HG03280 (cell line): ENCODE data around the gene ASPG.

Source experiments
- ATAC-seq: cut with Tn5 transposase; IDR thresholded peaks from one replicate; pipeline ENCODE4 v1.9.1; 2021; ENCODE audit warnings: mild to moderate bottlenecking, moderate library complexity; ENCODE audit not compliant: unreplicated experiment

ASPG gene

GRCh38 chr14:104115131-104115600 is 29.7 kb downstream of the ASPG start:
- no peak for ATAC-seq

DNA sequence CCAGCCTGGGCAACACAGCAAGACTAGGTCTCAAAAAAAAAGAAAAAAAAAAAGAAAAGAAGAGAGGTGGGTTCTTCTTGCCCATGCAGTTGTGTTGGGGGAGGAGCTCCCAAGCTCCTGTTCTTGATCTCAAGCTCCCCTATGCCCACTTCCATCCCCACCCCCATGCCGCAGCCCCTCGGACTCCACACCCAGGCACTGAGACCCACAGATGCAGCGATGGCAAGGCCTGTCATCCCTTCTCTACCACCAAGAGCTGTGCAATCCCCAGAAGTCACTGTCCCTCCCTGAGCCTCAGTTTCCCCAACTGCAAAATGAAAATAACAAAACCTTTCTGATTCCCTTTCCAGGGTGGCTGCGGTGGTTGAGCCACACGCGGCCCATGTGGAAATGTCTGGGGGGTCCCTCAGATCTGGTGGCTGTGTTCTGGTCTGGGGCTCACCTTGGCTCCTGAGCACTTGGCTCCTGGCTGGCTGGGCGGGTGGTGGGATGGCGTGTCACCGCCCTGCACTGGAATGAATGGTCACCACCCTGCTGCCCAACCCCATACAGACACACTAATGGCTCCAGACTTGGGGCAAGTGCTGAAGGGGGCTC is 30.3 kb downstream of the ASPG start:
- no peak for ATAC-seq

DNA sequence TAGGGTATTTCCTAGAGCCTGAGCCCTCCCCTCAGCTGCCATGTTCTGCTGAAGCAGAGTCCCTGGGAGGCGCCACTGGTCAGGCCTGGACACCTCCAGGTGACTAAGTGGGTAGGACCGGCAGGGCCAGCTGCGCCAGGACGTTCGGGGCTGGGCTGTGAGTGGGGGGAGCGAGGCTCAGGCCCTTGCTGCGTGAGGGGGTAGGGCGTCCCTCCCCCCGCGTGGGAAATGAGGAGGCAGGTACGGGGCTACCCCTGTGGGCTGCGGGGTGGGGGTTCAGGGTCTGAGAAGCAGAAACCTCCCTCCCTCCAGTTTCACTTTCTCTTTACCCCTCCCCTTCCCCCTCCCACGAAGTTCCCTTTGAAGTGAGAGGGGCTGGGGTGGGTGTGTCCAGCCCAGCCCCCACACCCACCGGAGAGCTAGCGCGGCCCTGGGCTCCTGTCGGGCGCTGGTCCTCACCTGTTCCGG is 30.8 kb downstream of the ASPG start:
- no peak for ATAC-seq

- no peak for ATAC-seq
These were observed 31.3 kb downstream of the ASPG start for GRCh38 chr14:104116756-104117340.

GRCh38 chr14:104117341-104118005 is 32.0 kb downstream of the ASPG start:
- ATAC-seq, result no peak

DNA sequence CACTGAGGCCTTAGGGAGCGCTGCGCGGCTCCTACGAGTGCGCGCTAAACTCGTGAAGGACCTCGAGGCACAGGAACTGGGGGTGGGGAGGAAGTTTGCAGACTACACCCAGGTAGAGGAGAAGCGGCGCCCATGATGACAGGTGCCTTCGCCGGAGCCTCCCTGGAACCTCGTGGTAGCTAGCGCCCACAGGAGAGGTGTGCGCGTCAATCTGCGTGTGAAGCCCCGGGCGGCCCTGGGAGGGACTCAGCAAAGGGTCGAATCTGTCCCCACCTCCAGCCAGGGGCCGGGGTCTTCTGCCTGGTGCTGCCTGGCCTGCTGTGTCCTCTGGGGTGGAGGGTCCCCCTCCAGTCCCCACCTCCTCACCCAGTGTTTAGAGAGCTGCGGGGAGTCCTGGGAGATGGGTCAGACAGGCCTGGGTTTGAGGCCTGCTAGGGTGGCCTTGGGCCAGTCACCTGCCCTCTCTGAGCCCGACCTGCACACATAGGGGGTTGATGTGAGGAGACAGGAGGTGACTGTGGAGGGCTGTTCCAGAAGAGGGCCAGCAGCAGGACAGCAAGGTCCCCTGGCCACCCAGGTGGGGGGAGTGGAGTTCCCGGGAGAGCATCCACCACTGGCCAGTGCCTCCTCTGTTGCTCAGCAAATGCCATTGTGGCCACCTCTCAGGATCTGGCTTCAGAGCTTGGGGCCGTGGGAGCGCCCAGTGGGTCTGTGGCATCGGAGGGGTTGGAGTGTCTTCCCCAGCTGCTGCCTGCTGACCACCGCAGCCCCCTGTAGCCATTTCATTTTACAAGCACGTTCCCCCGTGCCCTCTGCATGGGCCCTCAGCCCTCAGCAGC is 32.7 kb downstream of the ASPG start:
- ATAC-seq, result no peak

DNA sequence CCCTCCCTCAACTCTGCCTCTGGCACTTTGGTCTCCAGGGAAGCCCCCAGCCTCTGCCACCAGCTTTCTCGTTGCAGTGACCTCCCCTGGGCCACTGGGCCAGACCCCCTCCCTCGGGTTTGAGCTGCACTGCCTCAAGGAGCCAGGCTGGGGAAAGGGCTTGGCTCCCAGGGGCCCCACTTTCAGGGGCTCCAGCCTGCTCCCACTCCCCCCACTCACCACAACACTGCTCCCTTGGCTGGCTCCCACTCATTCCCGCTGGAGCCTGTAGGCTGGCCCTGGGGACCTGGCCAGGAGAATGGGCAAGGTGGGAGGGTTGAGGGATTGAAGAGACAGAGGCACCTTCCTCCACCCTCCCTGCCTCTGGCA is 33.6 kb downstream of the ASPG start:
- no peak for ATAC-seq

DNA sequence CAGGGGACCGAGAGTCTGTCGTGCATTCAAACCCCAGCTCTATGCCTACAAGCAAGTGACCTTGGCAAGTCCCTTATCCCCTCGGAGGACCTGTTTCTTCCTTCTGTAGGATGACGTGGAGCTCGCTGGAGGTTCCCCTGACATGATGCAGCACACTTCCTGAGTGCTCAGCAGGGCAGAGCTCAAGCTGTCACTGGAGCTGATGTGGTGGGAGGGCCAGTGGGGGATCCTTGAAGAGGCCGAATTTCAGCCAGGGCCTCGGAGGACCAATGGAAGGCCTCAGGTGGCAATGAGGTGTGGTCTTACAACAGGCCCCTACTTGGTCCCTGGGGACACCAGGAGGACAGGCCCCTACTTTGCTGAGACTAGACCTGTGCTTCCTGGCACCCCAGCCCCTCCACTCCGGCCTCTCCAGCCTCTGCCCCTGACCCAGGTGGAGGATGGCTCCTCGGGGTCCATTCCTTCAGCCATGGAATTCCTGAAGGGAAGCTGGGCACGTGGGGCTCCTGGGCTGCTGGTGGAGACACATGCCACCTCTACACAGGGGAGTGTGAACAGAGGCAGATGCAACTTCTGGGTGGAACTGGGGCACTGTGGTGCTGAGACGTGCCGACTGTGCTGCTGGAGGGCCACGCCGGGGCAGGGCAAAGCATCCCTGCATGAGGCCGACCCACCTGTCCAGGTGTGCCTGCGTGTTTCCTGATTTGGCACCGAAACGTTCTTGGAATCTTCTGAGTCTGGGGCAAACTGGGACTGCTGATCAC is 34.2 kb downstream of the ASPG start:
- ATAC-seq, result no peak

DNA sequence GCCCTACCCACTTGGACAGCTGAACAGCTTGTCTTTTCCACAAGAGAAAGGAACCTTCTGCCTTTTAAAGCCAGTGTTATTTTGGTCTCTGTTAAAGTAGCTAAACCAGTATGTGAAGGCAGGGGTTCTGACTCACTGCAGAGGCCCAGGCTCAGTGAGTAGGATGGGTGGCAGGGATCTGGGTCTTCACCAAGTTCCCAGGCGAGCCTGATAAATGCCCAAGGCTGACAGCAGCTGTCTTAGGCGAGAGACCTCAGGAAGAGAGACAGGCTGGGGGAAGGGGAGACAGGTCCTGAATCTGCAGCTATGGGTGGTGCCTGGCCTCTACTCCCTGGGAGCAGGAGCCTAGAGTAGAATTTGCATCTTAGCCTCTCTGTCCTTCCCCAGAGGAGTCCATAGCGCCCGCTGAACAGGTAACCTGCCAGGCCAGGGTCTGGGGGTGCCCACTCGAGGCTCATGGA is 34.8 kb downstream of the ASPG start:
- ATAC-seq, result no peak

DNA sequence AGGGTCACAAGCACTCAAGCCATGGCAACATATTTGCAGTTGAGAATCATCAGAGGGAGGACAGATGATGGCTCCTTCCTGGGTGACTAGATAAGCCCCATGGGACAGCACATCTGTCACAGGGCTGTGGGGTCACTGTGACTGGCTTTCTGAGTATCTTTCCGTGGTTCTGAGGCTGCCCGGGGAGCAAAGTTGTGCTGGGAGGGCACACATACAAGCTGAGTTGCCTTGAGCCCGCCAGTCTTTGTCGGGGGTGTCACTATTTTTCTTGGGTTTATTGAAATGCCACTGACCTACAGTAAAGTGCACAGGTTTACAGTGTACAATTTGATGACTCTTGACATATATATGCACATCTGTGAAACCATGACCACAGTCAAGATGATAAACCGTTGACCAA is 35.6 kb downstream of the ASPG start:
- no peak for ATAC-seq

GRCh38 chr14:104123879-104124278 is 38.4 kb downstream of the ASPG start:
- no peak for ATAC-seq

GRCh38 chr14:104125011-104125410 is 39.5 kb downstream of the ASPG start:
- ATAC-seq, result no peak

DNA sequence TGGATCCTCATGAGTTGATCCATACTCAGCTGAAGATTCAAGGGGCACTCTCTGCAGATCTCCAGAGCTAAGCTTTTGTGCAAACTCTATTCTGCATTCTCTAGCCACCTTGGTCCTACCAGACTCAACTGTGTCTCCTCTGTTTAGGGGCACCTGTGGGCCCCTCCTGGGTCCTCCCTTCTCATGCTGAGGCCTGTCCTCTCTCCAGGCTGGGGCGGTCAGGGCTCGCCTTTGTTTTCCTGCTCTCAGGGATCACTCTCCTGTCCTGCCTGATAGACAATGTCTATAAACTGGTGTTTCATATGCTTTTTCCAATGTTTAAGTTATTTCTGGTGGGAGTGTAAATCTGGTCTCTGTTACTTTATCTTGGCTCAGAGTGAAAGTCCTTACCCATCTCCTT is 41.3 kb downstream of the ASPG start:
- no peak for ATAC-seq

GRCh38 chr14:104128981-104129380 is 43.5 kb downstream of the ASPG start:
- ATAC-seq, result no peak

DNA sequence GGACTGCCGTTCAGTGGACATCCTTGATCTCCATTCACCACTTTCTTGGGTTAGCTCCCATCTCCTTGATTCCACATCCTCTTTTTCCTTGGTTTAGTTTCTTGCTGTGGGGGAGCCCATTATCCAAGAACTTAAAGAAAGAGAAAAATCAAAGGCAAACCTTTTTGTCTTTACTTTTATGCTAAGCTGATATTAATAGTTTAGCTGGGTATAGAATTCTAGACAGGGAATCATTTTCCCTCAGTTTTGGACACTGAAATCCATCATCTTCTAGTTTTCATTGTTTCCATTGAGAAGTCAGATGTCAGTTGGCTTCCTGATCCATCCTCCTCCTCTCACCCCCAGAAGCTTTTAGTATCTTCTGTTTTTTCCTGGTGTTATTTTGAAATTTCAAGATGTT is 44.1 kb downstream of the ASPG start:
- no peak for ATAC-seq

DNA sequence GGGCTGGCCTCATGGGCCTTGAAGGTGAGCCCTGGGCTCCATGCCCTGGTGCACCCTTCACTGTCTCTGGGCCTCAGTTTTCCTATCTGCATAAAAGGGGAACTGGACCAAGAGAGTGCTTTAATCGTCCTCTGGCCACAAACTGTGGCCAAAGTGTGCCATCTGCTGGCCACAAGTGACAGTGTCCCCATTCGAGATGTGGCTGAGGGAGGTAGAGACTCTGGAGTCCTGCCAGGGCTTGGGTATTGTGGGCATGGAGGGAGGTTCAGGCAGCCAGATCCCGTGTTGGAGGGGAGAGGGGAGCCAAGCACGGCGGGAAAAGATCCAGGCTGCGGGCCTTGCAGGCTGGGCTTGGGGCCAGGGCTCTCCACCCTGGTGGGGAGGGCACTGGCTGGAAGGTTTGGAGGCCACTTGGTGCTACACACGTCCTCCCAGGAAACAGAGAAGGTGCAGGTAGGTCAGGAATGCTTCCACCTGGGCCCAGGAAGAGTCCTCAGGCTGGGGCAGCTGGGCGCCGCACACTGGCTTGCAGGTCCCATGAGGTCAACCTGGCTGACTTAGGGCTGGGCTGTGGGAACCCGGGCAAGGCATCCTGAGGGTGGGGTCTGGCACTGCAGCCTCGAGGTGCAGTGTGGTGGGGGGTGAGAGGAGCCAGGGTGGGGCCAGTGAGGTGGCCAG is 45.6 kb downstream of the ASPG start:
- no peak for ATAC-seq

- no peak for ATAC-seq
These were observed 46.6 kb downstream of the ASPG start for GRCh38 chr14:104131968-104132732.

DNA sequence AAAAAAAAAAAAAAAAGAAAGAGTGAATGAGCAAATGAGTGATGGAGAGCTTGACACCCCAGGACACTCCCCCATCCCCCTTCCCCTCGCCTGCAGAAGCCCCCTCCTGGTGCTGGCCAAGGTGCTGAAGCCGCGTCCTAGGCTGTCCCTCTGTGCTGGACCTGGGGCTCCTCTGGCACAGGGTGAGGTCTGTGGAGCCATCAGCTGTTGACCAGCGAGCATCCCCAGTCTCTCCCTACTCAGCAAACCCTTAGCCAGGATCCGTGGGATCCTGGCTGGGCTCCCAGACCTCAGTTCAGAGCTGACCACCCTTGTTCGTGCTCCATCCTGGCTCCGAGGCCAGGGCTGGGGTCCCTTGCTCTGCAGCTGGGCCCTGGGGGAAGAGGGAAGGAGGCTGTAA is 47.5 kb downstream of the ASPG start:
- ATAC-seq, result no peak

DNA sequence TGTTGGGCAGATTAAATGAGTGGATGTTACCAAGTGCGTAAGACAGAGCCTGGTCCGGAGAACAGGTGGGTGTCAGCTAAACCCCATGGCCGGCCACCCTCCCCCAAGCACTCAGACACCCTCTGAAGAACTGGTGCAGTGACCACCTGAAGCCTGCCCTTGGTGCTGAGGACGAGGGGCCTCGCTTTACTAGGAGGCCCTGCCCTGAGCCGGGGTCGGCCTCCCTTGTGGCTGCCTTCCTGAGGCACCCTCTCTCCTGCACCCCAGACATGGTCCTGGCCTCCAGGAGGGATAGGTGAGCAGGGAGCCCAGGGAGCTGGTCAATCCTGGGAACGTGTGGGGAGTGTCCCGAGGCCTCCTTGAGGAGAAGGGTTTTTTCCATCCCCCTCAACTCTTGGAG is 48.0 kb downstream of the ASPG start:
- ATAC-seq, result no peak
